ENCODE measurements around the gene GRHL3.

Gene GRHL3

GRCh38 chr1:24361811-24362210, 42.7 kb downstream of the GRHL3 start:
- DNase-seq (ENCODE audit: low read depth), result no peak
- TF ChIP-seq CTCF (conservative IDR thresholded peaks at IDR 0.05; ENCODE audit: low read depth, low read length), result no peak
- H3K4me3 ChIP-seq (ENCODE audit: low read length), result no peak overlapping the region

GRCh38 chr1:24362396-24362795, 43.2 kb downstream of the GRHL3 start:
- no peak overlapping the region for H3K4me3 ChIP-seq (ENCODE audit: low read length)
- DNase-seq (ENCODE audit: low read depth), result no peak
- no peak for TF ChIP-seq CTCF (conservative IDR thresholded peaks at IDR 0.05; ENCODE audit: low read depth, low read length)

- DNase-seq (ENCODE audit: low read depth), result no peak
- TF ChIP-seq CTCF (conservative IDR thresholded peaks at IDR 0.05; ENCODE audit: low read depth, low read length), result no peak
Measured at GRCh38 chr1:24362982-24363614, 43.9 kb downstream of the GRHL3 start.

GRCh38 chr1:24363994-24364393, 44.8 kb downstream of the GRHL3 start:
- no peak overlapping the region for H3K4me3 ChIP-seq (ENCODE audit: low read length)
- no peak for TF ChIP-seq CTCF (conservative IDR thresholded peaks at IDR 0.05; ENCODE audit: low read depth, low read length)
- no peak for DNase-seq (ENCODE audit: low read depth)

More at GRCh38 chr1:24362982-24363614, 43.9 kb downstream of the GRHL3 start:
- H3K4me3 ChIP-seq (ENCODE audit: low read length), result no peak overlapping the region

- DNase-seq (ENCODE audit: low read depth), result no peak
- H3K4me3 ChIP-seq (ENCODE audit: low read length), result no peak overlapping the region
- no peak for TF ChIP-seq CTCF (conservative IDR thresholded peaks at IDR 0.05; ENCODE audit: low read depth, low read length)
Measured at GRCh38 chr1:24364605-24364974, 45.4 kb downstream of the GRHL3 start.

GRCh38 chr1:24364975-24365678, 46.0 kb downstream of the GRHL3 start:
- no peak overlapping the region for H3K4me3 ChIP-seq (ENCODE audit: low read length)
- TF ChIP-seq CTCF (conservative IDR thresholded peaks at IDR 0.05; ENCODE audit: low read depth, low read length), result no peak
- DNase-seq (ENCODE audit: low read depth), result no peak

GRCh38 chr1:24366707-24367106, 47.5 kb downstream of the GRHL3 start:
- no peak for DNase-seq (ENCODE audit: low read depth)
- no peak overlapping the region for H3K4me3 ChIP-seq (ENCODE audit: low read length)
- no peak for TF ChIP-seq CTCF (conservative IDR thresholded peaks at IDR 0.05; ENCODE audit: low read depth, low read length)

Measured in retinal pigment epithelial cell (primary cell).